K562 (cell line): Measurements from ENCODE around the gene NOP10. TPM values are rescaled to one million over a fixed set of nuclear protein-coding genes. Genes with fewer than 3 reads are reported as not detected.
A peak's percentile ranks its signal among the peaks of the same experiment; 100 is the strongest.

Source experiments
- ATAC-seq: fragments of 200-7000 bp; cut with Tn5 transposase; 3 replicates; pipeline ENCODE4 v1.9.1; 2020; ENCODE audit warnings: moderate library complexity
- BruUV-seq: library from RNA; stranded (reverse); fragments of 400-500 nt; replicated peaks from 2 replicates; lab custom pipeline; 2021; lab: Mats Ljungman, UMichigan
- CTCF ChIA-PET: fragments of 300-600 bp; formaldehyde crosslinking; extraction: SDS; loops from one replicate; lab custom pipeline; 2021; ENCODE audit warnings: low intra/inter-chr PET ratio; lab: Yijun Ruan, JAX
- POLR2A ChIA-PET: fragments of 300-600, 350-650 bp; sonication (Branson Sonifier 250); formaldehyde crosslinking; extraction: SDS; loops from one replicate; lab custom pipeline; 2021; ENCODE audit warnings: antibody characterized with exemption, inconsistent platforms; lab: Yijun Ruan, JAX
- DNase-seq, 4 experiments: peaks; one replicate each; pipeline versions ENCODE4 v3.0.0 to v3.0.0-alpha.2; 2011 to 2018; ENCODE audit warnings: low spot score in 3 of 4, mixed read lengths in 3 of 4; ENCODE audit errors: extremely low read depth in 1 of 4
- FAIRE-seq: peaks from 2 replicates; lab custom pipeline; 2011; peaks lifted over from hg19 to GRCh38; lab: Jason Lieb, UNC
- H2AFZ ChIP-seq: 2 replicates; pipeline ENCODE4 v1.6.0; 2011; ENCODE audit warnings: low read depth, low read length, control low read depth, inconsistent platforms
- H3K27ac ChIP-seq: fragments of 200-600 bp; 3 replicates; pipeline ENCODE4 v1.8.0; 2011; ENCODE audit warnings: low read depth, mild to moderate bottlenecking, control low read depth, inconsistent platforms, low read length, moderate library complexity, mixed read lengths; ENCODE audit errors: extremely low read depth
- H3K27me3 ChIP-seq, 2 experiments: fragments of 300-600 bp in 1 of 2; 2 replicates in 1 of 2; 3 replicates in 1 of 2; pipeline versions ENCODE4 v1.6.0 to v1.8.0; 2011; ENCODE audit warnings: inconsistent platforms in 2 of 2, low read length in 2 of 2, mild to moderate bottlenecking in 1 of 2, mixed read lengths in 1 of 2, moderate library complexity in 1 of 2; ENCODE audit not compliant: control insufficient read depth in 2 of 2, insufficient read depth in 2 of 2
- H3K36me3 ChIP-seq: fragments of 300-600 bp; 3 replicates; pipeline ENCODE4 v1.8.0; 2011; ENCODE audit warnings: mild to moderate bottlenecking, low read length, inconsistent platforms; ENCODE audit not compliant: control insufficient read depth, insufficient read depth
- H3K4me1 ChIP-seq, 2 experiments: fragments of 200-600 bp in 1 of 2; replicated peaks in 1 of 2; 2 replicates in 1 of 2; 3 replicates in 1 of 2; pipeline versions ENCODE4 v1.5.1 to v1.8.0; 2011; ENCODE audit warnings: inconsistent platforms in 2 of 2, low read length in 2 of 2, mild to moderate bottlenecking in 1 of 2, mixed read lengths in 1 of 2, moderate library complexity in 1 of 2; ENCODE audit not compliant: control insufficient read depth in 2 of 2, insufficient read depth in 2 of 2
- H3K4me2 ChIP-seq: 2 replicates; pipeline ENCODE4 v1.6.1; 2011; ENCODE audit warnings: low read length, control low read depth, inconsistent platforms, mixed read lengths; ENCODE audit not compliant: insufficient read depth
- H3K4me3 ChIP-seq: fragments of 200-600 bp; sonication (generic), shearing (Covaris generic); 2 replicates; pipeline ENCODE4 v1.5.1; 2016; ENCODE audit warnings: control low read depth, inconsistent platforms
- H3K79me2 ChIP-seq: fragments of 200-600 bp; 3 replicates; pipeline ENCODE4 v1.8.0; 2011; ENCODE audit warnings: low read length, inconsistent platforms; ENCODE audit not compliant: control insufficient read depth, insufficient read depth
- H3K9ac ChIP-seq, 2 experiments: 2 replicates each; pipeline versions ENCODE4 v1.6.0 to v1.6.1; 2011; ENCODE audit warnings: low read depth in 2 of 2, low read length in 2 of 2, control low read depth in 1 of 2, inconsistent platforms in 1 of 2, mild to moderate bottlenecking in 1 of 2, mixed read lengths in 1 of 2; ENCODE audit not compliant: insufficient read depth in 1 of 2
- H3K9me1 ChIP-seq: one replicate; pipeline ENCODE4 v1.6.0; 2011; ENCODE audit warnings: inconsistent platforms, mild to moderate bottlenecking, low read length, moderate library complexity; ENCODE audit not compliant: control insufficient read depth, insufficient read depth
- H3K9me3 ChIP-seq: replicated peaks from 2 replicates; pipeline ENCODE4 v1.5.1; 2011; ENCODE audit warnings: low read depth, low read length, inconsistent platforms; ENCODE audit not compliant: control insufficient read depth, insufficient read depth
- H4K20me1 ChIP-seq: replicated peaks from 2 replicates; pipeline ENCODE4 v1.6.1; 2011; ENCODE audit warnings: low read length, inconsistent platforms, mixed read lengths; ENCODE audit not compliant: control insufficient read depth, insufficient read depth
- CTCF ChIP-seq, 3 experiments: IDR thresholded peaks in 2 of 3; conservative IDR thresholded peaks in 1 of 3; 2 replicates each; pipeline ENCODE4 v1.5.1; 2011 to 2012; ENCODE audit warnings: low read length in 3 of 3, mild to moderate bottlenecking in 3 of 3, control low read depth in 2 of 3, improper control_type of control experiment in 1 of 3, inconsistent platforms in 1 of 3, low read depth in 1 of 3, mixed read lengths in 1 of 3, moderate library complexity in 1 of 3; ENCODE audit not compliant: insufficient read depth in 2 of 3
- HSF4 ChIP-seq: fragments of 250-450 bp; sonication (Bioruptor Pico); IDR thresholded peaks from 2 replicates; pipeline ENCODE4 v2.1.2; 2022; ENCODE audit warnings: mild to moderate bottlenecking, moderate library complexity, borderline replicate concordance
- PHF20 ChIP-seq: fragments of 450-650 bp; IDR thresholded peaks from 2 replicates; pipeline ENCODE4 v1.6.1; 2018; ENCODE audit not compliant: partially characterized antibody
- WGBS: fragments of 100-300 bp; shearing (Covaris generic); methylation state at CpG from one replicate; pipeline ENCODE4 v1.1.6; 2016; ENCODE audit warnings: low coverage, mixed read lengths; ENCODE audit not compliant: insufficient coverage; ENCODE audit errors: missing lambda C conversion rate; 5-methylcytosine and 5-hydroxymethylcytosine counted together
- in situ Hi-C: fragments of 300-500 bp; cut with MboI; formaldehyde crosslinking; loops from 4 replicates; pipeline ENCODE4 v1.15.0; 2018; ENCODE audit warnings: inconsistent platforms, mixed read lengths
- intact Hi-C: fragments of 100-400 bp; cut with micrococcal nuclease; formaldehyde crosslinking; loops from 2 replicates; pipeline ENCODE4 v1.14.2; 2022
- polyA plus RNA-seq, 8 experiments: library from polyadenylated mRNA; depleted of rRNA in 4 of 8; stranded (reverse) in 5 of 8; unstranded in 3 of 8; fragments of >200 nt; fragmentation: Nextera tagmentation in 2 of 8; fragmentation: Illumina TruSeq in 1 of 8; extraction: Ambion mirVana in 2 of 8; extraction: Trizol in 1 of 8; gene quantifications; 2 replicates each; pipeline versions ENCODE4 v1.2.1 to v1.2.3, GENCODE V29; 2011 to 2014; ENCODE audit warnings: inconsistent platforms in 1 of 8, missing spikeins in 1 of 8
- total RNA-seq, 7 experiments: library from RNA; depleted of rRNA in 6 of 7; stranded (reverse); fragments of >200 nt in 6 of 7; fragmentation: Illumina TruSeq in 2 of 7; extraction: Trizol in 2 of 7; gene quantifications; 2 replicates each; pipeline versions ENCODE4 v1.2.1 to v1.2.3, GENCODE V29; 2011 to 2021; ENCODE audit warnings: low replicate concordance in 1 of 7

NOP10 gene
- total and polyA plus RNA-seq, 9 of the 15 experiments (the other 6 are each of a cell fraction or from before 2014, with no cell fraction given) = 250 to 1,663 (median 449) TPM

GRCh38 chr15:34358948-34359347 is 16.0 kb upstream of the NOP10 start:
- BruUV-seq = no TSS peak
- Histone ChIP-seq H3K27me3 (peaks cover 0 to 5% of the 10 kb centered on the region in 2 experiments; a peak in 1 of 5 replicates), H4K20me1 (no peaks in the 10 kb centered on the region), H3K4me2 (no peak overlapping the region), H3K4me3 (no peak overlapping the region), H3K9me3 (no peaks in the 10 kb centered on the region), H3K9ac (no peak overlapping the region), H3K79me2 (no peaks in the 10 kb centered on the region), H3K36me3 (peaks cover 41% of the 10 kb centered on the region; the same call in 2 of the 3 replicates), H2AFZ (no peak overlapping the region), H3K9me1 (no peaks in the 10 kb centered on the region), H3K27ac (no peak overlapping the region), H3K4me1 (peaks cover 0 to 2% of the 10 kb centered on the region in 2 experiments; a peak in 1 of 5 replicates)
- TF ChIP-seq HSF4 (CRISPR knock-in tag) = no peak
- ChIA-PET POLR2A (interaction anchor here (0.9 to 2.2 kb wide), 3 partner anchors 7 to 33 kb away, joined by 3 to 8 read pairs (median 3); partner anchors contain the start of gene LPCAT4), CTCF (no interaction called here)
- no peak for ATAC-seq
- WGBS = 91% methylated on average over 4 of the region's 4 CpGs
- intact Hi-C loops = no loop called here
- in situ Hi-C loops = no loop called here
- FAIRE-seq = no peak
- no peak for DNase-seq

GRCh38 chr15:34358367-34358766 is 15.4 kb upstream of the NOP10 start:
- intact Hi-C loops (no loop called here), in situ Hi-C loops (no loop called here)
- peaks cover 36% of the 10 kb centered on the region; the same call in 2 of the 3 replicates for H3K36me3 ChIP-seq
- H3K9me3 ChIP-seq = no peaks in the 10 kb centered on the region
- H3K4me1 ChIP-seq = peaks cover 0 to 2% of the 10 kb centered on the region in 2 experiments; a peak in 1 of 5 replicates
- no peak overlapping the region for H3K4me3 ChIP-seq
- H4K20me1 ChIP-seq = no peaks in the 10 kb centered on the region
- H3K4me2 ChIP-seq = no peak overlapping the region
- H3K9ac ChIP-seq = no peak overlapping the region
- H2AFZ ChIP-seq = no peak overlapping the region
- H3K79me2 ChIP-seq = no peaks in the 10 kb centered on the region
- FAIRE-seq (peak; percentile 65), ATAC-seq (peak; percentile 85), DNase-seq (peak in 3 of 4 experiments; percentile 56 to 61 (median 57))
- BruUV-seq = no TSS peak
- WGBS = 33% methylated on average over 3 of the region's 3 CpGs
- TF ChIP-seq PHF20 (no peak), CTCF (IDR thresholded peaks at IDR 0.05 in 2 of 3, conservative IDR thresholded peaks at IDR 0.05 in 1 of 3; ENCODE audit: insufficient read depth in 2 of 3, low read depth in 1 of 3, low read length in 3 of 3) (peak; percentile 51 to 56 (median 52); a peak in 5 of 6 replicates)
- POLR2A ChIA-PET = interaction anchor here (0.8 to 2.2 kb wide), 5 partner anchors 8 to 33 kb away, joined by 3 to 8 read pairs (median 3); partner anchors contain the start of gene LPCAT4
- CTCF ChIA-PET = interaction anchor here (0.7 to 1.0 kb wide), 2 partner anchors 14 to 117 kb away, joined by 3 to 4 read pairs; no protein-coding TSS in a partner anchor
- H3K27me3 ChIP-seq = peaks cover 0 to 5% of the 10 kb centered on the region in 2 experiments; a peak in 2 of 5 replicates
- H3K9me1 ChIP-seq = no peaks in the 10 kb centered on the region
- H3K27ac ChIP-seq = no peak overlapping the region
